Activated naive CD8-positive, alpha-beta T cell treated with anti-CD3 and anti-CD28 coated beads for 36 hours (primary cell): ENCODE measurements around the gene ASTL. TPM values are rescaled to one million over a fixed set of nuclear protein-coding genes. Genes with fewer than 3 reads are reported as not detected.

Experiments used
- DNase-seq: peaks from one replicate; pipeline ENCODE4 v3.0.0; 2021
- H3K27ac Mint-ChIP-seq: one replicate; pipeline ENCODE4 v1.8.0; 2022; ENCODE audit warnings: mild to moderate bottlenecking, moderate library complexity, mixed read lengths
- H3K27me3 Mint-ChIP-seq: one replicate; pipeline ENCODE4 v1.8.0; 2022; ENCODE audit warnings: mild to moderate bottlenecking, mixed read lengths
- H3K36me3 Mint-ChIP-seq: one replicate; pipeline ENCODE4 v1.8.0; 2021; ENCODE audit warnings: mild to moderate bottlenecking, mixed read lengths
- H3K4me1 Mint-ChIP-seq: one replicate; pipeline ENCODE4 v1.8.0; 2021; ENCODE audit warnings: mixed read lengths
- H3K4me3 Mint-ChIP-seq: one replicate; pipeline ENCODE4 v1.8.0; 2022; ENCODE audit warnings: mild to moderate bottlenecking, moderate library complexity, mixed read lengths
- H3K9me3 Mint-ChIP-seq: one replicate; pipeline ENCODE4 v1.8.0; 2022; ENCODE audit warnings: mixed read lengths
- total RNA-seq, 2 experiments: library from RNA; stranded (reverse); gene quantifications; one replicate each; pipeline ENCODE4 v1.2.3, GENCODE V29; 2021

Gene ASTL
- total RNA-seq, 2 experiments from 2014 or later, result 22.1 to 23.3 TPM

DNA sequence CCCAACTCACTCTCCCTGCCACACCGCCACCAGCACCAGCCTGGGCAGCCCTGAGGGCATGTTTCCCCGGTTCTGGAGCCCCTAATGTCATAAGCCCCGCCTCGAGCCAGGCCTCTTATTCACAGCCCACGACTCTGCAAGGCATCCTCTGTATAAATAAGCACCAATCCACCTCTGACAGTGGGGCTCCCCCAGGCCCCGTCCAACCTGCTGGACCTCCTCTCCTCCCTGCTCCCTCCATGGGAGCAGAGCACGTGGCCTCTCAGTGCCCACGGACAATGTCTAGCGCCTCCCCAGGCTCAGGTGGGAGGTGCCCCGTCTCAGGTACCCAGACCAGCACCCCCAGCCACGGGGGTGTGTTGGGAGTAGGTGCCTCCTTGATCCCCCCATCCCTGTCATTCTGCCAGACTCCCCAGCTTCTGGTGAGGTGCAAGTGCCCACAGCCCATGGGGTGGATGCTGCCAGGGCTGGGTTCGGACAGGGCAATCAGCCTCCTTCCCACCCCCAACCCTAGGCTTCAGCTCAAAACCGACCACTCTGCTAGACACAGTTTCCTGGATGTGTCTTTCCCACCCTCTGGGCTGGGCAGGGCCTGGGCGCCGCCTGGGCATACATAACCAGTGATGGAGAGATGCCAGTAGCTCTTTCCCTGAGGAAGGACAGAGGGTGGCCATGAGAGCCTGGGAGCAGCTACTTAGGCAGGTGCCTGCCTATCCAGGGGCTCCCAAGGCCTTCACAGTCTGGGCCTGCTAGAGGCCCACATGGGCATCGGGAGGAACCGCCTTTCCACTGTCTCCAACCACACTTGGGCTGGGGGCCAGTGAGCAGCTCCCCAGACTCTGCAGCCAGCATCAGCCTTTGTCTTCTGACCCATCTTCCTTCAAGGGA is 20.4 kb downstream of the ASTL start:
- peak overlapping the region; percentile 71 for H3K4me3 Mint-ChIP-seq
- no peak overlapping the region for H3K27ac Mint-ChIP-seq
- H3K9me3 Mint-ChIP-seq, result no peaks in the 10 kb centered on the region
- peaks cover 23% of the 10 kb centered on the region for H3K4me1 Mint-ChIP-seq
- no peak for DNase-seq
- peaks cover 49% of the 10 kb centered on the region for H3K27me3 Mint-ChIP-seq
- no peaks in the 10 kb centered on the region for H3K36me3 Mint-ChIP-seq

DNA sequence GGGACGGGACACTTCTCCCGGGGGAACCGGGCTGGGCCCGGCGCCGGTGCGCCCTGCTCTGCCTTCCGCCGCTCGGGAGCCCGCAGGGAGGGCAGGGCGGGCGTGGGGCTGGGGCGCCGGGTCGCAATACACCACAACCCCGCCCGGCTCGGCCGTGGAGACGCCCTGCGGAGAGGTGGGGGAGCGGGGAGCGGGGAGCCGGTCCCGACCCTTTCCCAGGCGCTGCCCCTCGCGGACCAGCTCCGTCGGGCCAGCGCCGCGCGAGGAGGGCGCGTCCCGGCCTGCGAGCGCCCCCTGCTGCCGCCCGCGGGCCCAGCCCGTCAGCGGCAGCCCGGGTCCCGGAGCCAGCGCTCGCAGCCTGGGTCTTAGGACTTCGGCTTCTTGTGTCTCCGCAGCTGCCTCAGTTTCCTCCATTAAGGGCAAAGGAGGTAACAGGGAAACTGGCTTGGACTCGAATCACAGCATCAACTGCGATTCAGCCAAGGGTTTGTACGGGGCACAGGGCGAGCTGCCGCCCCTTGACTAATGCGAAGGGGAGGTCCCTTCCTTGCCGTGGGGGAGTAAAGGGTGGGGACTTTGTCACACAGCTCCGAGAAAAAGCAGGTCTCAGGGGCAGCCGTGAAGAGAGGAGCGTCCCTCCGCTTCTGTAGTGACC is 21.3 kb downstream of the ASTL start:
- Mint-ChIP-seq H3K27ac (no peak overlapping the region), H3K36me3 (no peaks in the 10 kb centered on the region), H3K27me3 (peaks cover 49% of the 10 kb centered on the region), H3K4me3 (peak overlapping the region; percentile 71), H3K4me1 (peaks cover 23% of the 10 kb centered on the region), H3K9me3 (no peaks in the 10 kb centered on the region)
- peak; percentile 82 for DNase-seq

DNA sequence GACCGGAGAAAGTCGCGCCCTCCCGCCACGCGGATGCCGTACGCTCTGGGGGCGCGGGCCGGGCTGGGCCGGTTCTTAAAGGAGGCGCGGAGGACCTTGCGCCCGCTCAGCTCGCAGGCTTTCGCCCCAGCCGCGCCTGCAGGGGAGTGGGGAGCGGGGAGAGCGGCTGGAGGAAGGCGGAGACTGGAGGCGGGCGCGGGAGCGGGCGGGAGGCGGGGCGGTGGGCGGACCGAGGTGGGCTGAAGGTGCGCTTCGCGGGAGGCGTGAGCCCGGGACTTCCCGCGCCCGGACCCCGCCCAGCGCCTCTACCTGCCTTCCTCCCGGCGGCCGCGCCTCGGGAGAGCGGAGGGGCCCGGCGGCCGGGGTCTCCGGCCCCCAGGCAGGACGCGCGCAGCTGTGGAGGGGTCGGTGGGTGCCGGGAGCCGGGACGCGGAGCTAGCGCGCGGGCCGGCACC is 21.9 kb downstream of the ASTL start, which contains the start of gene ADRA2B:
ADRA2B (minus strand) TSS at position 148 of the 455 bp plus-strand sequence. CDS start 422 bp downstream, outside the sequence.
- peak; percentile 73 for DNase-seq
- Mint-ChIP-seq H3K27me3 (peaks cover 47% of the 10 kb centered on the region), H3K4me1 (peaks cover 23% of the 10 kb centered on the region), H3K27ac (peak within 1 kb of the TSS; percentile 26), H3K36me3 (no peaks in the 10 kb centered on the region), H3K4me3 (peak within 1 kb of the TSS; percentile 71), H3K9me3 (no peaks in the 10 kb centered on the region)

DNA sequence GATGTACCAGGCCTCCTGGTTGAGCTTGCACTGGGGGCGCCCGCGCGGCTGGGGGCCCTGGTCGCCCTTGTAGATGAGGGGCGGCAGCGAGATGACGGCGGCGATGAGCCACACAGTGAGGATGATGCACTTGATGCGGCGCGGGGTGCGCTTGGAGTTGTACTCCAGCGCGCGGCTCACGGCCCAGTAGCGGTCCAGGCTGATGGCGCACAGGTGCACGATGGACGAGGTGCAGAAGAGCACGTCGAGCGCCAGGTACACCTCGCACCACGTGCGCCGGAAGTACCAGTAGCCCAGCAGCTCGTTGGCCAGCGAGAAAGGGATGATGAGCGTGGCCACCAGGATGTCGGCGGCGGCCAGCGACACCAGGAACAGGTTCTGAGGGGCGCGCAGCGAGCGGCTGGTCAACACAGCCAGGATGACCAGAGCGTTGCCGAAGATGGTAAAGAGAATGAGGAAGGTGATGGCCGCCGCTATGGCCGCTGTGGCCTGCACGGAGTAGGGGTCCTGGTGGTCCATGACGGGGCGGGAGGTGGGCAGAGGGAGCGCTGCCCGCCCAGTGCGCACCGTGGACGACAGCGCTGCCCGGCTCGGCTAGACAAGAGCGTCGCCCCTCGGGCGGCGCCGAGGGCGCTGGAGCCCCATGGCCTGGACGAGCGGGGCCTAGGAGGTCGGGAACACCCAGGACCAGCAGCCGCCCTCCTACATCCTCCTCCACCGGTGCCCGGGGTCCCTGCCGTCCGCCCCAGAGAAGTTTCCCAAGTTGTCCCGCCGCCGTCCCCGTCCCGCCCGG is 22.5 kb downstream of the ASTL start:
- Mint-ChIP-seq H3K4me1 (peaks cover 19% of the 10 kb centered on the region), H3K27me3 (peaks cover 41% of the 10 kb centered on the region), H3K4me3 (peak overlapping the region; percentile 68), H3K36me3 (no peaks in the 10 kb centered on the region), H3K27ac (peak overlapping the region; percentile 26), H3K9me3 (no peaks in the 10 kb centered on the region)
- no peak for DNase-seq

DNA sequence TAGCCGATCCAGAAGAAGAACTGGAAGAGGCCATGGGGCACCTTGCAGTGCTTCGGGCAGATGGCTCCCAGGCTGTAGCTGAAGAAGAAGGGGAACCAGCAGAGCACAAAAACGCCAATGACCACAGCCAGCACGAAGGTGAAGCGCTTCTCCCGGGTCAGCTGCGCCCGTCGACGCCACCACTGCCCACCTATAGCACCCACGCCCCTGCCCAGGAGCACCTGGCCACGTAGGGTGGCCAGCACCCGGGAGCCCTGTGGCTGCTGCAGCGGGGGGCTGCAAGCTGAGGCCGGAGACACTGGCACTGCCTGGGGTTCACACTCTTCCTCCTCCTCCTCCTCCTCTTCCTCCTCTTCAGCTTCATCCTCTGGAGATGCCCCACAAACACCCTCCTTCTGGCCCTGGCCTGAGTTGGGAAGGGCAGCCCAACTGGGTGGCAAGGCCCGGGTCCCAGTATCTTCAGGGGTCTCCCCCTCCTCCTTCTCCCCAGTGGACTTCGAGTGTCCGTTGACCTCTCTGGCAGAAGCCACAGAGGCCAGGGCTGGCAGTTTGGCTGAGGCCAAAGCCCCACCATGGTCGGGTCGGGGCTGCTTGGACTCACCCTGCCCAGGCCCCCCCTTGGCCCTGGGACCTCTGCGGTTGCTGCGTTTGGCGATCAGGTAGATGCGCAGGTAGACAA is 23.3 kb downstream of the ASTL start:
- Mint-ChIP-seq H3K27ac (no peak overlapping the region), H3K27me3 (peaks cover 33% of the 10 kb centered on the region), H3K4me3 (peak overlapping the region; percentile 68), H3K9me3 (no peaks in the 10 kb centered on the region), H3K36me3 (no peaks in the 10 kb centered on the region), H3K4me1 (peaks cover 13% of the 10 kb centered on the region)
- no peak for DNase-seq

DNA sequence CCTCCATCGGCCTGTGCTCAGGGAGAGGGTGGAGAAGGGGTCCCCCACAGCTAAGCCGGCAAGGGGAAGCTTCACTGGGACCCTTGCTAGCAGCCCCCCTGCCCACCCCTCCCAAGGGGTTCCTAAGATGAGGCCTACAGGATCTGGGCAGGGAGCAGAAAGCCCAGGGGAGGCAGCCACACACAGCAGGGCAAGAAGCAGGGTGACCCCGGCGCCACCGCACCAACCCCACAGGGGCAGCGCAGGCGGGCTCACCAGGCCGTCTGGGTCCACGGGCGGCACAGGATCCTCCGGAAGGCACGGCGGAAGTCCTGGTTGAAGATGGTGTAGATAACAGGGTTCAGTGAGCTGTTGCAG is 23.8 kb downstream of the ASTL start:
- DNase-seq, result no peak
- no peak overlapping the region for H3K27ac Mint-ChIP-seq
- no peaks in the 10 kb centered on the region for H3K9me3 Mint-ChIP-seq
- no peaks in the 10 kb centered on the region for H3K36me3 Mint-ChIP-seq
- peaks cover 28% of the 10 kb centered on the region for H3K27me3 Mint-ChIP-seq
- peak overlapping the region; percentile 22 for H3K4me3 Mint-ChIP-seq
- H3K4me1 Mint-ChIP-seq, result peaks cover 10% of the 10 kb centered on the region

DNA sequence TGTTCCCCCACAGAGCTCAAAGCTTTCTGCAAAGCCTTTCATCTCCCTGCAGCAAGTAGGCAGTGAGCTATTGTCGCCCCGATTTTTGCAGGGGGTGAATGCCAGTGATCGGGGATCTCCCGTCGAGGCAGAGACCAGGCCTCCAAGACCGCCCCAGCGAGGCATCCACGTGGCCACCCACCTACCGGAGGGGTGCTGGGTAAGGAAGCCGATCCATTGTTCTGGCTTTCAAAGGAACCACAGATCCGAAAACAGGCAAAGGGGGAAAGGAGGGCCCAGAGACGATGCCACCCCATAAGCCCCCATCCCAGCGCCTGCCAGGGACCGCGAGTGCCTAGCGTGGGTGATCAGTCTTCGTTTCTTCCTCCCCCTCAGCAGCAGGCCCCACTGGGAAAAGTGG is 24.4 kb downstream of the ASTL start:
- Mint-ChIP-seq H3K4me1 (peaks cover 10% of the 10 kb centered on the region), H3K36me3 (no peaks in the 10 kb centered on the region)

DNA sequence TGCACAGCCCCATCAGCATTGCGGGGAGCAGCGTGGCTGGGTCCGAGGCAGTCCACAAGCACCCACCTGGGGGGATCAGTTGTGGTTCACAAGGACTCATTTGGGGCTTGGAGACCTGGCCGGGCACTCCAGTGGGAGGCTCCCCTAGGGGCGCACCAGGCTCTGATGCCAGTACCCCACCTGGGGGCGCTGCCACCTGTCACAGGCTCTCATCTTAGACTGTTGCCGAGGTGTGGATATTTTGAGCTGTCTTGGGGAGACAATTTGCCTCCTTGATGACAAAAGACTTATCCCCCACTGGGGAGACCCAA is 25.0 kb downstream of the ASTL start:
- H3K4me1 Mint-ChIP-seq, result peaks cover 10% of the 10 kb centered on the region
- peaks cover 17% of the 10 kb centered on the region for H3K27me3 Mint-ChIP-seq
- peak overlapping the region; percentile 32 for H3K27ac Mint-ChIP-seq
- H3K4me3 Mint-ChIP-seq, result no peak overlapping the region
- no peaks in the 10 kb centered on the region for H3K9me3 Mint-ChIP-seq
- no peaks in the 10 kb centered on the region for H3K36me3 Mint-ChIP-seq
- peak; percentile 27 for DNase-seq

More for the DNA sequence above, 24.4 kb downstream of the ASTL start:
- Mint-ChIP-seq H3K9me3 (no peaks in the 10 kb centered on the region), H3K27me3 (peaks cover 22% of the 10 kb centered on the region), H3K4me3 (no peak overlapping the region), H3K27ac (no peak overlapping the region)
- no peak for DNase-seq

DNA sequence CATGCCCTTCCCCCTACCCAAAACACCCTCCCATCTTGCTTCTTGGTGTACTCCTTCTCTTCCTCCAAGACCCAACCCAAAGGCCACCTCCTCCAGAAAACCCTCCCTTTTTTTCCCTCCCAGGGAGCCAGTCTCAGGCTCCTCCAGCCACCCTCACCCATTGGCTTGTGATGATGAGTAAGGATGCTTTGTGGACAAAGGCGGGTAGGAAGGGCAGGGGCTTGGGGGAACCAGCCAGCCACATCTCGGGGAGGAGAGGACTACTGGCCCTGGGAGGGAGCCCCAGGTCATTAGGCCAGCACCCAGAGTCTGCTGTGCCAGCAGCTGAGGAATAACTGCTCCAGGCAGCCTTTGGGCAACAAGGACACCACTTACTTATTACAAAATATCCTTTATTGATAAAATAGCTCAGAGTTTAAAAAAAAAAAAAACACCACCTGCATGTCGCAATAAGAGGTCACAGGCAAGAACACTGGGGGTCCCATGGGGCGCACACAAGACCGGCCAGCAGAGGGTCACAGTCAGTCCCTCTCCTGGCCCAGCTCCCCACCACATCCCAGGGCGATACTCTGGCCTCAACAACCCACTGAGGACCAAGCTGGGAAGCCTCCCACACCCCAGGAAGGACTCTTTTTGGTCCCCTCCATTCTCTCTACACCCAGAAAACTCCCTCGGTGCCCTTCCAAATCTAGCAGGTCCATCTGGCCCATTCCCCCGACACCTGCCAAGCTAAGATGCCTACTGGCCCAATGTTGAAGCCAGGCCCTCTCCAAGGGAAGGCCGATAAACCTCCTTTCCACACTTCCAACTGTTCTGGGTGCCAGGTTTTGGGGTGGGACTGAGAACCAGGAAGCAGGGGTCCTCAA is 25.6 kb downstream of the ASTL start:
- DNase-seq, result no peak
- H3K36me3 Mint-ChIP-seq, result no peaks in the 10 kb centered on the region
- no peaks in the 10 kb centered on the region for H3K9me3 Mint-ChIP-seq

DNA sequence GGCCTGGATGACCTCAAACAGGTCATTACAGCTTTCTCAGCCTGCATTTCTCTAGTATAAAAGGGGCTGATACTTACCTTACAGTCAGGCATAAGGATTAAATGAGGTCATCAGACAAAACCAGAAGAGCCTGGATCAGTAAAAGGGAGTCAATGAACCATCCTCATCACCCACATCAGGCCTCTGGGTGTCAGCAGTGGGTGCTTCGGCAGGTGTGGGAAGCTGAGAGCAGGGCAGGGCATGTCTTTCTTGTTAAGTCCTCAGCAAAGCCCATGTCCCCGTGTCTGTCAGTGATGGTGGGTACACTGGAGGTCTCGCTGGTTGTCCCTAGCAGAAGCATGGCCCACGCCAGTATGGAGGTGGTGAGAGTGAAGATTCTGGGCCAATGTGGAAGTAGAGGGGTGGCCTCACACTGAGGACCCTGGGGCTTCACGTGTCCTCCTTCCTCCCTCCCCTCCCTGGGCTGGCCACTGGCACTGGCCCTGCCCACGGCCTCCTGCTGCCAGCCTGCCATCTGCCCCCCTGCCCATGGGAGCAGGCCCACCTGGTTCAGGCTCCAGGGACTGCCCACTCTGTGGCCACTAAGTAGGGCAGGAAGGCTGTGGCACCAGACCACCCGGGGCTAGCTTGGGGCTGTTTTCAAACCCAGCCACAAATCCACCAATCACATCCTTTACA is 26.3 kb downstream of the ASTL start:
- H3K4me3 Mint-ChIP-seq, result no peak overlapping the region
- peaks cover 8% of the 10 kb centered on the region for H3K27me3 Mint-ChIP-seq
- H3K9me3 Mint-ChIP-seq, result no peaks in the 10 kb centered on the region
- H3K4me1 Mint-ChIP-seq, result peaks cover 4% of the 10 kb centered on the region
- no peaks in the 10 kb centered on the region for H3K36me3 Mint-ChIP-seq
- DNase-seq, result no peak
- no peak overlapping the region for H3K27ac Mint-ChIP-seq

More for the DNA sequence above, 25.6 kb downstream of the ASTL start:
- peak overlapping the region; percentile 32 for H3K27ac Mint-ChIP-seq
- H3K4me3 Mint-ChIP-seq, result no peak overlapping the region
- H3K4me1 Mint-ChIP-seq, result peaks cover 9% of the 10 kb centered on the region
- H3K27me3 Mint-ChIP-seq, result peaks cover 11% of the 10 kb centered on the region

DNA sequence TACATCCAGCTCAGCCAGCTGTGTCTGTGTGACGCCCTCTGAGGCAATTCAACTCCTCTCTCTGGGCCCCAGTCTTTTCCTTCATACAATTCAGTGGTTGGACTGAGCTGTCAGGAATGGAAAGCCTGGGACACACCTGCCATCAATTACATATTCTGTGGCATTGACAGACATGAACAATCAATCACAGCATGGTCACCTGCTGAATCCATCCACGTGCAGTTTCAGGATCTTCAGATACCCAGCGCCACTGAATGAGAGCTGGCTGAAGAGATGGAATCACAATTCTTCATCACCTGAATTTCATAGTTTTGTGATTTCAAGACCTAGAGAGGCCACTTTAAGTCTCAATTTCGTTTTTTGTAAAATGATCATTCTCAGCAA is 27.1 kb downstream of the ASTL start:
- H3K36me3 Mint-ChIP-seq, result no peaks in the 10 kb centered on the region
- no peak overlapping the region for H3K27ac Mint-ChIP-seq
- H3K4me3 Mint-ChIP-seq, result no peak overlapping the region
- no peak for DNase-seq
- peaks cover 8% of the 10 kb centered on the region for H3K27me3 Mint-ChIP-seq
- no peaks in the 10 kb centered on the region for H3K9me3 Mint-ChIP-seq
- peaks cover 4% of the 10 kb centered on the region for H3K4me1 Mint-ChIP-seq

DNA sequence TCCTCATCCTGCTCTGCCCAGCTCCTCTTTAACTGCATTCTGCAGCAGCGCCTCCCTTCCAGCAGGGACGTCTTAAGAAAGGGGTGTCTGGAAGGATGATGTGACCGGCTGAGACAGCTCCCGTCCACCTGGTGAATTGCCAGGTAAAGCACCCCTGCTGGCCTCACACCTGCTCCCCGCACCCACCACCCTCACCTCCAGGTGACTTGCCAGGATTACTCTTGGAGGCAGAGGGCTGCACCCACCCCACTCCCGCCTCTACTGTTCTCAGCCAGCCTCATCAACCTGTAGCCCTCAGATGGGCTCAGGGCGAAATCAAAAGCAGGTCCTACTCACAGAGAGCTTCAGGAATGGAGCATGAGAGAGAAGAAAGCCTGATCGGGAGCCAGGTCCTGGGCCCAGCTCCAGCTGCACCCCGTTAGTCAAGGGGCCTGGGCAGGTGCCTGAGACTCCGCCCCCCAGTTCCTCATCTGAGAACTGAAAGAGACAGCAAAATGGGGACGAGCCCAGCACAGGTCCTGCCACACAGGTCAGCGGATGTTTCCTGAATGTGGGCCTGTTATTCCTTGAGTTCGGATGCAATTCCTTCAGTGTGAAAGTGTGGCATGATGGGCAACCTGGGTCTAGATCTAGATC is 27.6 kb downstream of the ASTL start:
- no peak overlapping the region for H3K4me3 Mint-ChIP-seq
- no peak overlapping the region for H3K27ac Mint-ChIP-seq
- H3K36me3 Mint-ChIP-seq, result peaks cover under 1% of the 10 kb centered on the region
- H3K27me3 Mint-ChIP-seq, result peaks cover 6% of the 10 kb centered on the region
- peaks cover 2% of the 10 kb centered on the region for H3K9me3 Mint-ChIP-seq
- H3K4me1 Mint-ChIP-seq, result peaks cover 2% of the 10 kb centered on the region
- no peak for DNase-seq

DNA sequence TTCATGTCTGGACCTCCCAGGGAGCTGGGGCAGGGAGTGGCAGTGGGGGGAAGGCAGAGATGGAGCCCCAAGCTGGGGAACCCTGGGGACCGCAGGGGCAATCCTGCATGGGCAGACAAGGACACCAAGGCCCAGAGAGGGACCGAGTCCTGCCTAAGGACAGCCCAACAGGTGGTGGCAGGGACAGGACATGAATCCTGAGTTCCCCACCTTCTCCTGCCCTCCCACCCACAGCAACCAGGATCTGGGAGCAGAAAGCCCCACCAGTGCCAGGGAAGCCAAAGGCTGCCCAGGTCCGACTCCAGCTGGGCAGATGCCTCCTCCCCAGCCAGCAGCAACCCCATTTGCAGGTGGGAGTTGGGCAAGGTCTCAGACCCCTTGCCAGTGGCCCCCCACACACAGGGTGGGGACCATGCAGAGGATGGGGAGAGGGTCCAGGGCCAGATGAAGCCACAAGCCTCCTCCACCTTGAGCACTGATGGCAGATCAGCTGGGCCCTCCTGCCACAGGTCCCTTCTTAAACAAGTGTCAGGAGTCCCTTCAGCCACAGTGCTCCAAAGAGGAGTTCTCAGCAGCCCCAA is 28.3 kb downstream of the ASTL start:
- peaks cover 9% of the 10 kb centered on the region for H3K9me3 Mint-ChIP-seq
- H3K4me3 Mint-ChIP-seq, result no peak overlapping the region
- no peak for DNase-seq
- peaks cover 8% of the 10 kb centered on the region for H3K36me3 Mint-ChIP-seq
- no peak overlapping the region for H3K27ac Mint-ChIP-seq
- H3K4me1 Mint-ChIP-seq, result no peaks in the 10 kb centered on the region
- H3K27me3 Mint-ChIP-seq, result no peaks in the 10 kb centered on the region
